Measurements from ENCODE around the gene IL17REL.
A peak's percentile ranks its signal among the peaks of the same experiment; 100 is the strongest.

IL17REL gene

GRCh38 chr22:49972163-49973017 is 40.2 kb downstream of the IL17REL start:
- no peaks in the 10 kb centered on the region; the same call in 1 of the 2 replicates for H3K27me3 ChIP-seq
- H3K4me1 ChIP-seq: peaks cover 9% of the 10 kb centered on the region
- DNase-seq: peak; percentile 18
- H3K4me3 ChIP-seq (ENCODE audit: low read depth, low read length): no peak overlapping the region
- TF ChIP-seq CTCF (IDR thresholded peaks at IDR 0.05; ENCODE audit: low read depth, low read length): no peak
- no peaks in the 10 kb centered on the region; the same call in 1 of the 2 replicates for H3K9me3 ChIP-seq
- no peaks in the 10 kb centered on the region for H3K36me3 ChIP-seq

- Histone ChIP-seq H3K4me3 (ENCODE audit: low read depth, low read length) (peak overlapping the region; percentile 53), H3K9me3 (no peaks in the 10 kb centered on the region; the same call in 1 of the 2 replicates), H3K36me3 (no peaks in the 10 kb centered on the region), H3K27me3 (no peaks in the 10 kb centered on the region; the same call in 1 of the 2 replicates), H3K4me1 (peaks cover 15% of the 10 kb centered on the region)
- TF ChIP-seq CTCF (IDR thresholded peaks at IDR 0.05; ENCODE audit: low read depth, low read length): no peak
- DNase-seq: peak; percentile 49
Observed at GRCh38 chr22:49971232-49972162, 41.1 kb downstream of the IL17REL start.

GRCh38 chr22:49970528-49971231 is 41.9 kb downstream of the IL17REL start:
- TF ChIP-seq CTCF (IDR thresholded peaks at IDR 0.05; ENCODE audit: low read depth, low read length): no peak
- peak overlapping the region; percentile 53 for H3K4me3 ChIP-seq (ENCODE audit: low read depth, low read length)
- peak; percentile 94 for DNase-seq
- no peaks in the 10 kb centered on the region; the same call in 1 of the 2 replicates for H3K27me3 ChIP-seq
- H3K9me3 ChIP-seq: no peaks in the 10 kb centered on the region; the same call in 1 of the 2 replicates
- peaks cover 15% of the 10 kb centered on the region for H3K4me1 ChIP-seq
- H3K36me3 ChIP-seq: no peaks in the 10 kb centered on the region

GRCh38 chr22:49969751-49970527 is 42.6 kb downstream of the IL17REL start:
- H3K4me1 ChIP-seq: peaks cover 15% of the 10 kb centered on the region
- H3K4me3 ChIP-seq (ENCODE audit: low read depth, low read length): no peak overlapping the region
- DNase-seq: peak; percentile 15
- no peak for TF ChIP-seq CTCF (IDR thresholded peaks at IDR 0.05; ENCODE audit: low read depth, low read length)
- no peaks in the 10 kb centered on the region for H3K36me3 ChIP-seq
- H3K27me3 ChIP-seq: no peaks in the 10 kb centered on the region; the same call in 1 of the 2 replicates
- H3K9me3 ChIP-seq: no peaks in the 10 kb centered on the region; the same call in 1 of the 2 replicates
